GM06990 (cell line): ENCODE measurements around the gene SALL1.

Experiments
- DNase-seq: peaks from one replicate; pipeline ENCODE4 v3.0.0-alpha.2; 2011; ENCODE audit not compliant: insufficient read length; ENCODE audit errors: extremely low read depth
- H3K27me3 ChIP-seq: replicated peaks from 2 replicates; pipeline ENCODE4 v1.6.0; 2011; ENCODE audit warnings: low read length; ENCODE audit not compliant: control insufficient read depth, insufficient read depth
- H3K36me3 ChIP-seq: 2 replicates; pipeline ENCODE4 v1.5.1; 2011; ENCODE audit warnings: low read length; ENCODE audit not compliant: control insufficient read depth, insufficient read depth
- H3K4me3 ChIP-seq: replicated peaks from 2 replicates; pipeline ENCODE4 v1.5.1; 2011; ENCODE audit warnings: low read depth, mild to moderate bottlenecking, control low read depth, low read length
- CTCF ChIP-seq: IDR thresholded peaks from 2 replicates; pipeline ENCODE4 v1.5.1; 2011; ENCODE audit warnings: low read length, control low read depth, mild to moderate bottlenecking, inconsistent platforms; ENCODE audit not compliant: insufficient read depth, poor library complexity, severe bottlenecking

The SALL1 gene

GRCh38 chr16:51149721-51150164, 1.3 kb downstream of the SALL1 start:
- TF ChIP-seq CTCF = no peak
- no peak for DNase-seq
- Histone ChIP-seq H3K36me3 (no peaks in the 10 kb centered on the region), H3K27me3 (no peaks in the 10 kb centered on the region; the same call in 1 of the 2 replicates), H3K4me3 (no peak overlapping the region)

- no peak for DNase-seq
- no peak overlapping the region for H3K4me3 ChIP-seq
These were observed 1.8 kb downstream of the SALL1 start for GRCh38 chr16:51149251-51149661.

GRCh38 chr16:51148678-51149228, 2.3 kb downstream of the SALL1 start:
- no peak for TF ChIP-seq CTCF

More at GRCh38 chr16:51149251-51149661, 1.8 kb downstream of the SALL1 start:
- TF ChIP-seq CTCF = no peak
- H3K36me3 ChIP-seq = no peaks in the 10 kb centered on the region
- H3K27me3 ChIP-seq = no peaks in the 10 kb centered on the region; the same call in 1 of the 2 replicates

GRCh38 chr16:51147776-51148677, 3.0 kb downstream of the SALL1 start:
- no peaks in the 10 kb centered on the region; the same call in 1 of the 2 replicates for H3K27me3 ChIP-seq
- no peak for TF ChIP-seq CTCF
- H3K36me3 ChIP-seq = no peaks in the 10 kb centered on the region
- H3K4me3 ChIP-seq = no peak overlapping the region
- DNase-seq = no peak

More at GRCh38 chr16:51148678-51149228, 2.3 kb downstream of the SALL1 start:
- no peaks in the 10 kb centered on the region for H3K36me3 ChIP-seq
- DNase-seq = no peak
- H3K27me3 ChIP-seq = no peaks in the 10 kb centered on the region; the same call in 1 of the 2 replicates
- H3K4me3 ChIP-seq = no peak overlapping the region

GRCh38 chr16:51146256-51146924, 4.7 kb downstream of the SALL1 start:
- Histone ChIP-seq H3K4me3 (no peak overlapping the region), H3K36me3 (no peaks in the 10 kb centered on the region), H3K27me3 (no peaks in the 10 kb centered on the region; the same call in 1 of the 2 replicates)
- TF ChIP-seq CTCF = no peak
- DNase-seq = no peak
